ENCODE measurements around the gene KCNN3.

Gene KCNN3

DNA sequence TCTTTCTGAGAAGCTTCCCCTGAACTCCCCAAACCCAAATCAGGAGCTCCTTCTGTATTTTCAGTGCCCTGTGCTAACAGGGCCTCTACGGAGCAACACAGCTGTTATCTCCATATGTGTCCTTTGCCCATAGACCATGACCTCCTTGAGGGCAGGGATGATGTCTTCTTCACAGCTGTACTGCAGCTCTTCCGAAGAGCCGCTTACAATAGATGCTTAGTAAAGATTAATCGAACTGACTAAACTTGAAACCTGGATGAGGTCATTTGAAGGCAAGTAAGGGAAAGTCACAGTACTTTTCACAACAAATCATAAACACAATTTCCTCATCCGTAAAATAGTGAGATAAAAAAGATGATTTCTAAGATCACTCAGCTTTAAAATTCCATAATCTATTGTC lies 4.4 kb upstream of the KCNN3 start:
- TF ChIP-seq CTCF (IDR thresholded peaks at IDR 0.05; ENCODE audit: control insufficient read depth, insufficient read depth, low read depth, low read length, missing control alignments), result no peak
- no peak overlapping the region for H3K4me3 ChIP-seq (ENCODE audit: control insufficient read depth, low read depth, low read length)
- no peak for DNase-seq (ENCODE audit: low read depth)

GRCh38 chr1:154873321-154873950 lies 3.4 kb upstream of the KCNN3 start:
- no peak overlapping the region for H3K4me3 ChIP-seq (ENCODE audit: control insufficient read depth, low read depth, low read length)
- no peak for DNase-seq (ENCODE audit: low read depth)
- TF ChIP-seq CTCF (IDR thresholded peaks at IDR 0.05; ENCODE audit: control insufficient read depth, insufficient read depth, low read depth, low read length, missing control alignments), result no peak

GRCh38 chr1:154871374-154871773 lies 1.3 kb upstream of the KCNN3 start:
- DNase-seq (ENCODE audit: low read depth), result no peak

DNA sequence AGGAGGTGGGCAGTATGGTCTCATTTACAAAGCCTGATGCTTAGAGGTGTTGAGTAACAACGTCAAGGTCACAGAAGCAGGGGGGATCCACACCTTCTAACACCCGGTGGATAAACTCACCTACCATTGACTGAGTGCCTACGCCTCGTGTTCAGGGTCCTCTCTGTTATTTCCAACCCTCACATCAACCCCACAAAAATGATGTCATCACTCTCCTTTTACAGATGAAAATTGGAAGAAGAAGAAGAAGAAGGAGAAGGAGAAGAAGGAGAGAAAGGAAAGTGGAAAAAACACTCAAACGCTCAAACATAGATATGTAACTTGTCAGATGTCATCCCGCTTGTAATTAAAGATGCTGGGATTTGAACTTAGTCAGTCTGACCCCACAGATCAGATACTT lies 653 bp upstream of the KCNN3 start:
- no peak for TF ChIP-seq CTCF (IDR thresholded peaks at IDR 0.05; ENCODE audit: control insufficient read depth, insufficient read depth, low read depth, low read length, missing control alignments)
- no peak overlapping the region for H3K4me3 ChIP-seq (ENCODE audit: control insufficient read depth, low read depth, low read length)
- no peak for DNase-seq (ENCODE audit: low read depth)

More at GRCh38 chr1:154871374-154871773, 1.3 kb upstream of the KCNN3 start:
- TF ChIP-seq CTCF (IDR thresholded peaks at IDR 0.05; ENCODE audit: control insufficient read depth, insufficient read depth, low read depth, low read length, missing control alignments), result no peak
- H3K4me3 ChIP-seq (ENCODE audit: control insufficient read depth, low read depth, low read length), result no peak overlapping the region

DNA sequence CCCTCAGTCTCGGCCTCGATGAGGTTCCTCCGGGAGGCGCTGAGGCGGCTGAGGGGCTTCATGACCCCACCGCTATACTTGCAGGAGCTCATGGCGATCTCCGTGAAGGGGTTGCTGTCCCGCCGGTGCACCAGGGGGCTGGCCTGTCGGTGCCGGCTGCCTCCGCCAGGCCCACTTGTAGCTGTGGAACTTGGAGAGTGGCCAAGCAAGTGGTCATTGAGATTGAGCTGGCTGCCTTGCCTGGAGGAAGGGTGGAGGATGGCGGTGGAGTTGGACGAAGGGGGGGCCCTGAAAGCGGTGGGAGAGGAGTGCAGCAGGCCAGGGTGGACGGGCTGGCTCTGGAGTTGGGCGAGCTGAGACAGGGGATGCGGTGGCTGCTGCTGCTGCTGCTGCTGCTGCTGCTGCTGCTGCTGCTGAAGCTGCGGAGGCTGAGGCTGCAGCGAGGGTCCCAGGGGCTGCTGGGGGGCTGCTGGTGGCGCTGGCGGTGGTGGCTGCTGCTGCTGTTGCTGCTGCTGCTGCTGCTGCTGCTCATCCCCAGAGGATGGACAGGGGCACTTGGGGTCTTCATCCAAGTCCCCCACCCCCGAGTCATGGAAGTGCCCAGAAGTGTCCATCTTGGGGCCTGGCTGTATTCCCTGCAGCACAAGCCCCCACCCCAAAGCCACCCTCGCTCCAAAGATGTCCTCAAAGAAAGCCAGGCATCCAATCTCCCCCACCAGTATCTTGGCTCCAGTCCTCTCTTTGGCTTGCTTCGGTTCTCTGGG lies 548 bp downstream of the KCNN3 start:
- no peak for DNase-seq (ENCODE audit: low read depth)
- peak overlapping the region; percentile 10; the same call in 1 of the 2 replicates for H3K4me3 ChIP-seq (ENCODE audit: control insufficient read depth, low read depth, low read length)
- TF ChIP-seq CTCF (IDR thresholded peaks at IDR 0.05; ENCODE audit: control insufficient read depth, insufficient read depth, low read depth, low read length, missing control alignments), result no peak

DNA sequence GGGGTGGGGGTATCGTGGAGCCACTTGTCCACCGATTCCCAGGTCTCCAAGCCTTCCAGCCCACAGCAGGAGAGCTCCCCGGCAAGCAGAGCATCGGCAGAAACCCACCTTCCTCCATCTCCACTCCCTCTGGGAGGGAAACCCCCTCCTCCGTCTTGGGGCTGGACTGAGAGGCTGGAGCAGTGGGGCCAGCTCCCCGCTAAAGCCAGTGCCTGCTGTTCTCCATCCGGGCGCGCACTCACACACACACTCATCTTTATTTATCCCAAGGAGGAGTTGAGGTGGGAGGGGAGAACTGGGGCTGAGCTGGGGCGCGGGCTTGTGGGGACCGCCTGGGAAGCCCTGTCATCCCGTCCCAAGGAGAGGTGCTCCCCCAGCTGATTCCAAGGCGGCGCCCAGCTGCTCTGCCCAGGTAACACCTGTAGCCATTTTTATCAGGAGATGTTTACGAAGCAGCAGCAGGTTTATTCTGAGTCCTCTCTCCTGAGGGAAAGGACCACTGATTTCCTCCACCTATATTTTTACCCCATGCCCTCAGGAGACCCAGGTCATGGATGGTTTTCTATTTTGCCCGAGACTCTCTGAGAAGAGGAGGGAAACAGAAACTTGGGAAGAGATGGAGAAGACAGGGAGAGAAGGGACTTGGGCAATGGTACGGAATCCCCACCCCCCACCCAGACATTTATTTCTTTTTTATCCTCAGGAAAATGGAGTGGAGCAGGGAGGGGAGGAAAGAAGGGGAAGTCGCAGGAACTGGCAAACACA lies 2.1 kb downstream of the KCNN3 start:
- TF ChIP-seq CTCF (IDR thresholded peaks at IDR 0.05; ENCODE audit: control insufficient read depth, insufficient read depth, low read depth, low read length, missing control alignments), result no peak
- no peak overlapping the region for H3K4me3 ChIP-seq (ENCODE audit: control insufficient read depth, low read depth, low read length)
- no peak for DNase-seq (ENCODE audit: low read depth)

Measured in AG09309 (cell line).